ENCODE results near the gene RP2. TPM values are rescaled to one million over a fixed set of nuclear protein-coding genes. Genes with fewer than 3 reads are reported as not detected.
A peak's percentile ranks its signal among the peaks of the same experiment; 100 is the strongest.

Gene RP2
- total RNA-seq, 2 donors from 2014 or later: 3.9 to 5.0 TPM

- peak; percentile 38 to 76 for TF ChIP-seq CTCF (IDR thresholded peaks at IDR 0.05)
- Histone ChIP-seq H3K27ac (no peak overlapping the region), H3K9me3 (no peaks in the 10 kb centered on the region), H3K4me1 (no peaks in the 10 kb centered on the region), H3K27me3 (peaks cover 0 to 5% of the 10 kb centered on the region in 2 donors), H3K36me3 (no peaks in the 10 kb centered on the region), H3K4me3 (no peak overlapping the region)
- DNase-seq (ENCODE audit: low spot score): peak; percentile 85
Measured at GRCh38 chrX:46796574-46797191, 40.2 kb upstream of the RP2 start.

GRCh38 chrX:46803140-46803539 is 33.7 kb upstream of the RP2 start:
- no peak for TF ChIP-seq CTCF (IDR thresholded peaks at IDR 0.05)
- Histone ChIP-seq H3K4me3 (no peak overlapping the region), H3K36me3 (no peaks in the 10 kb centered on the region), H3K27ac (no peak overlapping the region), H3K27me3 (peaks cover 0 to 5% of the 10 kb centered on the region in 2 donors), H3K4me1 (no peaks in the 10 kb centered on the region), H3K9me3 (no peaks in the 10 kb centered on the region)
- DNase-seq (ENCODE audit: low spot score): no peak

- peaks cover 0 to 4% of the 10 kb centered on the region in 2 donors for H3K27me3 ChIP-seq
- H3K9me3 ChIP-seq: no peaks in the 10 kb centered on the region
- no peak for TF ChIP-seq CTCF (IDR thresholded peaks at IDR 0.05)
- H3K36me3 ChIP-seq: no peaks in the 10 kb centered on the region
- H3K4me3 ChIP-seq: no peak overlapping the region
- DNase-seq (ENCODE audit: low spot score): no peak
- H3K27ac ChIP-seq: no peak overlapping the region
- H3K4me1 ChIP-seq: no peaks in the 10 kb centered on the region
Measured at GRCh38 chrX:46805270-46805669, 31.6 kb upstream of the RP2 start.

GRCh38 chrX:46811121-46811520 is 25.7 kb upstream of the RP2 start:
- no peaks in the 10 kb centered on the region for H3K4me1 ChIP-seq
- H3K4me3 ChIP-seq: no peak overlapping the region
- no peak overlapping the region for H3K27ac ChIP-seq
- no peaks in the 10 kb centered on the region for H3K9me3 ChIP-seq
- no peaks in the 10 kb centered on the region for H3K27me3 ChIP-seq
- H3K36me3 ChIP-seq: no peaks in the 10 kb centered on the region
- no peak for TF ChIP-seq CTCF (IDR thresholded peaks at IDR 0.05)
- DNase-seq (ENCODE audit: low spot score): no peak

- H3K4me3 ChIP-seq: no peak overlapping the region
- no peaks in the 10 kb centered on the region for H3K4me1 ChIP-seq
- no peaks in the 10 kb centered on the region for H3K9me3 ChIP-seq
- DNase-seq (ENCODE audit: low spot score): no peak
- TF ChIP-seq CTCF (IDR thresholded peaks at IDR 0.05): no peak
- no peaks in the 10 kb centered on the region for H3K36me3 ChIP-seq
- no peaks in the 10 kb centered on the region for H3K27me3 ChIP-seq
- no peak overlapping the region for H3K27ac ChIP-seq
Measured at GRCh38 chrX:46812445-46812844, 24.4 kb upstream of the RP2 start.

GRCh38 chrX:46814966-46815365 is 21.9 kb upstream of the RP2 start:
- no peaks in the 10 kb centered on the region for H3K36me3 ChIP-seq
- no peak for DNase-seq (ENCODE audit: low spot score)
- H3K4me3 ChIP-seq: no peak overlapping the region
- no peaks in the 10 kb centered on the region for H3K9me3 ChIP-seq
- H3K4me1 ChIP-seq: no peaks in the 10 kb centered on the region
- H3K27me3 ChIP-seq: no peaks in the 10 kb centered on the region
- H3K27ac ChIP-seq: no peak overlapping the region
- no peak for TF ChIP-seq CTCF (IDR thresholded peaks at IDR 0.05)
